ENCODE results near the gene PROX1.

Gene PROX1

GRCh38 chr1:214018386-214019268 lies 30.9 kb downstream of the PROX1 start:
- no peak for DNase-seq (ENCODE audit: low read depth in 1 of 2, low spot score in 1 of 2)

GRCh38 chr1:214019499-214019898 lies 31.7 kb downstream of the PROX1 start:
- no peak for DNase-seq (ENCODE audit: low read depth in 1 of 2, low spot score in 1 of 2)

- no peak for DNase-seq (ENCODE audit: low read depth in 1 of 2, low spot score in 1 of 2)
Observed at GRCh38 chr1:214021321-214021720, 33.5 kb downstream of the PROX1 start.

GRCh38 chr1:214022229-214022791 lies 34.5 kb downstream of the PROX1 start:
- no peak for DNase-seq (ENCODE audit: low read depth in 1 of 2, low spot score in 1 of 2)

- DNase-seq (ENCODE audit: low read depth in 1 of 2, low spot score in 1 of 2): no peak
Observed at GRCh38 chr1:214022810-214023425, 35.1 kb downstream of the PROX1 start.

GRCh38 chr1:214026985-214027384 lies 39.2 kb downstream of the PROX1 start:
- no peak for DNase-seq (ENCODE audit: low read depth in 1 of 2, low spot score in 1 of 2)

- no peak for DNase-seq (ENCODE audit: low read depth in 1 of 2, low spot score in 1 of 2)
Observed at GRCh38 chr1:214027498-214027897, 39.7 kb downstream of the PROX1 start.

- no peak for DNase-seq (ENCODE audit: low read depth in 1 of 2, low spot score in 1 of 2)
Observed at GRCh38 chr1:214028095-214028494, 40.3 kb downstream of the PROX1 start.

- no peak for DNase-seq (ENCODE audit: low read depth in 1 of 2, low spot score in 1 of 2)
Observed at GRCh38 chr1:214028649-214029406, 41.1 kb downstream of the PROX1 start.

GRCh38 chr1:214029796-214030195 lies 42.0 kb downstream of the PROX1 start:
- DNase-seq (ENCODE audit: low read depth in 1 of 2, low spot score in 1 of 2): no peak

GRCh38 chr1:214031267-214031650 lies 43.5 kb downstream of the PROX1 start:
- no peak for DNase-seq (ENCODE audit: low read depth in 1 of 2, low spot score in 1 of 2)

GRCh38 chr1:214037468-214037867 lies 49.7 kb downstream of the PROX1 start:
- DNase-seq (ENCODE audit: low read depth in 1 of 2, low spot score in 1 of 2): no peak

GRCh38 chr1:214039394-214040018 lies 51.7 kb downstream of the PROX1 start:
- no peak for DNase-seq (ENCODE audit: low read depth in 1 of 2, low spot score in 1 of 2)

GRCh38 chr1:214043167-214043566 lies 55.4 kb downstream of the PROX1 start:
- DNase-seq (ENCODE audit: low read depth in 1 of 2, low spot score in 1 of 2): no peak

- no peak for DNase-seq (ENCODE audit: low read depth in 1 of 2, low spot score in 1 of 2)
Observed at GRCh38 chr1:214044438-214045214, 56.9 kb downstream of the PROX1 start.

GRCh38 chr1:214050513-214051401 lies 63.0 kb downstream of the PROX1 start:
- DNase-seq (ENCODE audit: low read depth in 1 of 2, low spot score in 1 of 2): no peak

GRCh38 chr1:214051786-214052185 lies 64.0 kb downstream of the PROX1 start:
- DNase-seq (ENCODE audit: low read depth in 1 of 2, low spot score in 1 of 2): no peak

- DNase-seq (ENCODE audit: low read depth in 1 of 2, low spot score in 1 of 2): no peak
Observed at GRCh38 chr1:214058076-214058475, 70.3 kb downstream of the PROX1 start.

- DNase-seq (ENCODE audit: low read depth in 1 of 2, low spot score in 1 of 2): no peak
Observed at GRCh38 chr1:214066190-214066589, 78.4 kb downstream of the PROX1 start.

Measured in stimulated activated CD4-positive, alpha-beta T cell treated with anti-CD3 and anti-CD28 coated beads, Interleukin-15, amount 100 ng/mL, for 1 hour (primary cell).